Brain pericyte (primary cell): ENCODE measurements around the gene ZBTB16.

Experiments used
- DNase-seq: peaks from one replicate; pipeline ENCODE4 v3.0.0-alpha.2; 2012; ENCODE audit warnings: low read depth, low spot score

ZBTB16 gene

DNA sequence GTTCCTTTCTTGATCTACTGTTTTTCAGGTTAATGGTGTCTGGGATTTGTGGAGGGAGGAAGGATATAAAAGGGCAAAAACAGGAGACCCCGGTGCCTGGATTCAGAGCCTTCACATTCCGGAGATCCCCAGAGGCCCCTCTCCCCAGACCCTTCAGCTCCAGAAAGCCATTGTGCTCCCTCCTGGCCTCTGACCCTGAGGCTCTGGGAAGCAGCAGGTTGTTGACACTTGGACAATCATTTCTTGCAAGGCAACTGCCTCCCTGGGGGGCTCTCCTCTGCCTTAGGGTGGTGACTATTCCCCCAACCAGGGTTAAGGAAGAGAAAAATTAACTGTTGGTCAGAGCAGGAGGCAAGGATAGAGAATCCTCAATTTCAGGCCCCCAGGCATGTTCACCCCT, 149.8 kb downstream of the ZBTB16 start:
- DNase-seq, result no peak

DNA sequence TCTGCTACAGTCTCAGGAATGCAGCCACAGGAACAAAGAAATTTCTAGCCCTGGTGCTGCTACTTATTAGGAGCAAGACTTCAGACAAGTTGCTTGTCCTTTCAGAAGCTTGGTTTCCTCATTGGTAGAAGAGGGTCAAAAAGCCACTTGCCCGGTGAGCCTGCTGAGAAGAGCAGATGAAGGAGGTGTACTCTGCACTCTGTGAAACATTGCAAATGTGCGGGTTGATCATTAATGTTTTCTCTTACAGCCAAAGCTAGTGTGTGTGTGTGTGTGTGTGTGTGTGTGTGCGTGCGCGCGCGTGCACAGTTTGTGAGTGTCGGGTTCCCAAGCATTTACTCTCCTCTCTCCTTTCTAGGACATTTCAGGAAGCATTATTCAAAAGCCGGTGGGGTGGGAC, 150.4 kb downstream of the ZBTB16 start:
- no peak for DNase-seq

DNA sequence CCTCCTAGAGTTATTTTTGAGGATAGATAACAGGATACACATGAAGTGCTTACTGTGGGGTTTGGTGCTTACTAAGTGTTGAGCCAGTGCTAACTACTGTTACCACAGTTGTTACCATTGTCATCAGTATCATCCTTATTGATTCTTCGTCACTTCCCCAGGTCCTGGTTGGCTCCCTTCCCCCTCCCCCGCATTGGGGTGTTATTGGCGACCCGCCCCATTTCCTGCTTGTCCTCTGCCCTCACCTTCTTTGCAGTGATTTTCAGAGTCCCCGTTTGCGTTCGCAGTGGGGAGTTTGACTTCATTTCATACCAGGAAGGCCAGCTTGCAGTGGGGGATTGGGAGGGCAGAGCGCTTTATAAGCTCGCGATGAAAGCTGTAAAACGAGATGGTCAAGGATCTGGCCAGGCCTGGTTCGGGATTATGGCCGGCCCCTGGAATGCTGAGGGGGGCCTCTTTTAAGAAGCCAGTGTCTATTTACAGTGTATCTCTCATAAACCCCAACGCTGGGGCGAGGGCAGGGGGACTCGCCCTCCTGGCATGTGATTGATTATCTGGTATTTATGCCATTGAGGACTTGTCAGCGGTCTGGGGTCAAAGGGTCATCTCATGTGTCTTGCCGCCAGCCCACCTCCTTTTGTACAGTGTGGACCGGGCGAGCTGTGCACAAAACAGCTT, 152.1 kb downstream of the ZBTB16 start:
- DNase-seq, result no peak

DNA sequence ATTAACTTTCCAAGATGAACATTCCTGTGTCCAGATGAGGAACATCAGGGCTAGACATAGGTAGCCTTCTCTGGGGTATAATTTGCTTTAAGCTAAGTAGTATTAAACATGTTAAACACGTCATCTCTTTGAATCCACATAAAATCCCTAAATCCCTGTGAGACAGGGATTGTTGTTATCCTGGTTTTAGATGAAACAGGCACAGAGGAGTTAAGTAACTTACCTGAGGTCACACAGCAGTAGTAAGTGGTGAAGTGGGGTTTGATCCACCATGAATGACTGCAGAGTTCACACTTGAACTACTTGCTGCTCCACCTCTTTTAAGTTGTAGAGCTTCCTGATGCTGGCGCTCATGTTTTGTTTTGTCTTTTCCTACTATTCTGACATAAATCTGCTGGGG, 154.1 kb downstream of the ZBTB16 start:
- no peak for DNase-seq

DNA sequence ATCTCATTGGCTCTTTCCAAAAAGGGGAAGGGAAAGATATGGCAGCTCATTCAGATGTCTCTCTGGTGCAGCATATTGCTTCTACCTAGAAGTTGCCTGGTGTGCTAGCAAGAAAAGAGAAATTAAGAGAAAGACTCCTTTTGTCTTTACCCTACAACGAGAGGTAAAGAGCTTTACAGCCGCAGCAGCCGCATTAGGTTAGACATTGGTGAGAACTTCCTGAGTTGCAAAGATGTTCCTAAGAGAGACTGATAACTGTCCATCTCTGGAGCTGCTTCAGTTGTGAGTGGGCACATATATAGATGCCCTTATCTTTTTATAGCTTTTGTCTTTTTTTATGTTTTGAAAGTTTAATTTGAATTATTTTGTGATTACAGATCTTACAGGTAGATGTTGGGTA, 155.9 kb downstream of the ZBTB16 start:
- DNase-seq, result no peak

DNA sequence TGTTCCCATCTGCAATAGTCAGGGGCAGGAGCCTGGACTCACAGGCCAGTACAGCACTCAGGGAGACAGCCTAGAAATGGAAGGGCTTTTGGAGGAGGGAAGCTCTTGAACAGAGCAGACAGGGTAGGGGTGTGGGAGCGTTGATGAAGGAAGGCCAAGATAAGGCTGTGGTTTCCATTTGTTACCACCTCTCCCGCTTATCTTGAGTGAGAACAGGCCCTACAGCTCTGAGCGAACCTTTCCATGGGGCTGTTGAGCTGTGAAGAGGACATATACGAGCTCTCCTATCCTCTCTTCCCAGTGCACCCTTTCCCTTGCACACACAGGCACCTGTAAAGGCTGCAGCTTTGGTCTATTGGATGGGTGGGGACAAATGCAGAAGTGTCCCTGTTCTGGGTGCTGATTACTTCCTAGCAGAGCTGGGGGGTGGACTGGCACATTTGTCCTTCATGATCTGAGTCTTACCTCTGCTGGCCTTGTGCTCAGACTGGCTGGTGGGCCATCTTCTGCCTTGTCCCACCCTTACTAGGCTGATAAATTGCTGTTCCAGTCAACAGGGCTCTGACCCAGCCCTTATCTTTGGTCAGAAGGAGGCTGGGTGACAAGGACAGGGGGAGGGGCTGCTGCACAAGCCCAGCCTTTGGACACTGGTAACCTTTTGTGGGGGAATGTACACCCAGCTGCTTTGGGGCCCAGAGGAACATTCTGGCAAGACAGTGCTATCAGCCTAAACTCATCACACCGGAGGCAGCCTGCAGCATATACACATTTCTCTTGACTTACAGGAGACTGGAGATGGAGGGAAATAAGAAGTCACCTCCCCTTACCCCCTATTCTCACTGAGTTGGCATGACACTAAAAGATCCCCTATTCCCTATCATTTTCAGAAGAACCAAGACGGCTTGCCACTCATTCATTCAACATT, 156.6 kb downstream of the ZBTB16 start:
- DNase-seq, result no peak

DNA sequence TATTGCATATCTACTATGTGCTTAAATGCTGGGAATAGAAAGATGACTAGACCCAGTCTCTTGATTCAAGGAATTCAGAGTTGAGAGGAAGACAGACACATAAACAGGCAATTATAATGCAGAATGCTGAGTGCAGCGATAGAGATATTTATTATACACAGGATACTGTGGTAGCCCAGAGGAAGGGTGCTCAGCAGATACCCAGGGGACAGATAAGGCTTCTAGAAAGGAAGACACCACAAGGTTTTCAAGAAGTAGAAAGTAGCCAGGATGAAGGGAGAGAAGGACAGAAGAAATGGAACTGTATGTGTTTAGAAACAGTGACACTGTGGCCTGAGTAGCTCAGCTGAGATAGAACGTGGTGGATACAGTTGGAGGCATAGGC, 157.3 kb downstream of the ZBTB16 start:
- no peak for DNase-seq

DNA sequence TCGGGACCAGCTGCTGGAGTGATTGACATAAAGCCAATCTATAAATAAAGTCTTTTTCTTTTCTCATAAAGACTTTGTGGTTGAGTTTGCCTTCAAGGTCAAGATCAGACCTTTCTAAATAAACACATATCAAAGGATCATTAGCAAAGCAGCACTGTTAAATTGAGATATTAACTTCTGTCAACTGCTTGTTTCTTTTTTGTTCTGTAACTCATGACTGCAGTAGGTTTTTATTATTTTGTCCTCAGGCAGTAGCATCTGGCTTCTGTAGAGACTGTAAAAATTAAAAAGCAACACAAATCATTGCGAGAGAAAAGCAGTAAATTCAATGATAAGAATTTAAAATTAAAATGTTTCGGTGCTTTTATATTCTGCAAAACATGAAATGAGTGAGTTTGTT, 159.0 kb downstream of the ZBTB16 start:
- no peak for DNase-seq

DNA sequence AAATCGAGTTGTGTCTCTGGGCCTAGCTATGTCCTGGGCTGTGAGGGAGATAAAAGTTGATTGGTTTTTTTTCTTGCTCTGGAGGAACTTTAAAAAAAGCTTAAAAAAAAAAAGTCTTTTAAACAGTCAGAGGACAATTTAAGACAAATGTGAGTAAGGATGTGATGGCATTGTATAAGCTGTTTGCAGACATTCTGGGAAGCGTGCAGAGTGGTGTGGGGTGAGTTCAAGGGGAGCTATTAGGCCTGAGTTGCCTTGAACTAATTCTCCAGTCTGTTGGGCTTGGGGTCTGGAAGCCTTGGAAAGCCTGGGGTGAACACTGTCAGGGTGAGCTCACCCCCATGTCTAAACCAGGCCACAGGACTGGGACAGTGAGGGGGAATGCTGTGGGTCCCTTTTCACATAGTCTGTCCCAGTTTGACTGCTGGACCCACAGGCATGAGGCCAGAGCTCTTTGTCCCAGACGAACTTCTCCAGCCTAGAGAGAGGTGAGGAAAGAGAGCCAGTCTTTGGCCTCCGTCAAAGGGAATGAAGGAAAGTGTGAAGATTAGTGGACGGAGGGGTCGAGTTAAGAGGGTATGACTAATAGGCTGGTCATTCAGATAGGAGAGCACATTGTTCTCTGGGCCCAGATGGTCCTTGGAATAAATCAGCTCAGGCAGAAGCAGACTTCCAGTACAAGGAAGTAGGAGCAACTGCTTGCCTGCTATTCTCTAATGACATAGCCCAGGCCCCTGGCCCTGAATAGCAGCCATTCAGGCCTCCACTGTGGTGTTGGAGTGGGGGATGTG, 160.2 kb downstream of the ZBTB16 start:
- no peak for DNase-seq

DNA sequence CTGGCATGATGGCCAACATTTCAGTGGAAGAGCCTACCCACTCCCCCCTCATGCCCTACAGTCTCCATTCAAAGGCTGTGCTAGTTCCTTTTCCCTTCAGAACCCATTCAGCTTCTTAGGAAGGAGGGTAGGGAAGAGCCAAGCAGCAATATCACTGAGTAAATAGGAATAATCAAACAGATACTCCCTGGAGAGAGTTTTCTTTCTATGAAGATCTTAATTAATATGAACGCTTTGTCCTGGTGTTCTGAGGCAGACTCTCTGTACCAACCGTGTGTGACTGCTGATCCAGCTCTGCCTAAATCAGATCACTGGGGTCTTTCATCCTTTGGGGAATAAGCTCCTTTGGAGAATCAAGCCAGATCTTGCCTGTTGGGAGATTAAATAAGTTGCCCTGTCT, 161.5 kb downstream of the ZBTB16 start:
- DNase-seq, result no peak

DNA sequence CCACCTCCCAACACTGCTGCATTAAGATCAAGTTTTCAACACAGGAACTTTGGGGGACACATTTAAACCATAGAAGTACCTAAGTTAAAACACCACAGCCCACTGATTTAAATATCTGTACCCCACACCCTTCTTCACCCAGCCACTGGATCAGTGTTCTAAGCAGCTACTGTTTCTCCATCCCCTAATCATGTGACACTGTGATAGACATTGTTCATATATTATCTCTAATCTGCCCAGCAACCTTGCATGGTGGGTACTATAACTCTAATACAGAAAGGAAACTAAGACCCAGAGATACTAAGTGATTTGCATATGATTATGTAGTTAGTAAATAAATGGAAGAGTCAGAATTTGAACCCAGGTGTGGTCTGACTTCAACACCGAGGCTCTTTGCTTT, 166.2 kb downstream of the ZBTB16 start:
- no peak for DNase-seq

DNA sequence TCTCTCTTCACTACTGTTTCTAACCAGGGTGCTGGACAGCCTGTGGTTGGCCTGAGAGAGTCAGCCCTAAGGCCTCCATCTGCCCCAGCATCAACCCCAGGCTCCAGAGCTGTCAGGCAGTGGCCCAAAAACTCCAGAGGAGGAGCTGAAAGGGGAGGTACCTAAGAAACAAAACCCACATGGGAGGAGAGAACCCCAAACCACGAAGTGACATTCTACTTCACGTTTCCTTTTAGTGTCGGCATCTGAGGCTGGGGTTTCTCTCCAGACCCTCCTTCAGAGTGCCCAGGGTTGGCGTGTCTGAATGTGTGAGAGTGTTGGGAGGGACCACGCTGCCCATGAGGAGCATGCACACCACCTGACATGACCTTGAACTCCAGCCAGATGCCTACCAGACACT, 166.8 kb downstream of the ZBTB16 start:
- DNase-seq, result no peak

DNA sequence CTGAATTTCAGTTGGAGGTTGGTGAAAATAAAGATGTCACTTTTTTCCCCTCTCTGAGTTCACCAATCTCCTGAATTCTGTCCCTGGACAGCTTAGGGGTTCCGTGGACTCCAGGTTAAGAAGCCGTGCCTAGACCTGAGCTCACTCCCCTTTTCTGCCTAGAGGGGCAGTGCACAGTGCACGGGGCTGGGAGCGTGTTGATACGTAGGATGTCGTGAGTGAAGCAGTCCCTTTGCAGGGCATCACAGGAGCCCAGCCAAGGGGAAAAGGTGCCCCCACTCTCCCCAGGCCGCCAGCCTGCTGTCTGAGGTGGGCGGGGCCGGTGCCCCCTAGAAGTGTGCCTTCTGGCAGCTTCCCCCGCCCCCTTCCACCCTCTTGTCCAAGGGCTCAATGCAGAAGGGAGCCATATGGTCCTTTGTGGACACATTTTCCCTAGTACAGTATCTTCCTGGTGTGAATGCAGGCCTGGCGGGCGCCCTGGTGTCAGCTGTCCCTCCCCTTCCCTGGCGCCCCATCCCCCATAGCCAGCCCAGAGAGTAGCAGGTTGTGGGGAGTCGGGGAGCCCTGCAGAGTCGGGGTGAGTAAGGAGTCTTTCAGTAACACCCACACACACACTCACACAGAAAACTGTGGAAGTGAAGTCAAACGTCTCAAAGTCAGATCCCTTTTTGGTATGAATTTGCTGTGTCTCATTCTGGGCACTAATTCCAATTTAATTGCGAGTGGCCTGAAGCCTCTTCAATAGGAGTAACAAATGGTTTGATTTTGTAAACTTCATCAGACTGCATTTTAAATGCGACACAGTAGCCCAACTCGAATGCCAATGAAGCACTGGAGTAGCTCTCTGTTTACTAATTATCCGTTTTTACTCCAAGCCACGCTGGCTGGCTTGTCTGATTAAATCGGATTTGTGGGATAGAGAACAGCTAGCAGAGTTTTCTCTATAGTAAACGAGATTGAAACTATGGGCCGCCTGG, 169.2 kb downstream of the ZBTB16 start:
- no peak for DNase-seq

DNA sequence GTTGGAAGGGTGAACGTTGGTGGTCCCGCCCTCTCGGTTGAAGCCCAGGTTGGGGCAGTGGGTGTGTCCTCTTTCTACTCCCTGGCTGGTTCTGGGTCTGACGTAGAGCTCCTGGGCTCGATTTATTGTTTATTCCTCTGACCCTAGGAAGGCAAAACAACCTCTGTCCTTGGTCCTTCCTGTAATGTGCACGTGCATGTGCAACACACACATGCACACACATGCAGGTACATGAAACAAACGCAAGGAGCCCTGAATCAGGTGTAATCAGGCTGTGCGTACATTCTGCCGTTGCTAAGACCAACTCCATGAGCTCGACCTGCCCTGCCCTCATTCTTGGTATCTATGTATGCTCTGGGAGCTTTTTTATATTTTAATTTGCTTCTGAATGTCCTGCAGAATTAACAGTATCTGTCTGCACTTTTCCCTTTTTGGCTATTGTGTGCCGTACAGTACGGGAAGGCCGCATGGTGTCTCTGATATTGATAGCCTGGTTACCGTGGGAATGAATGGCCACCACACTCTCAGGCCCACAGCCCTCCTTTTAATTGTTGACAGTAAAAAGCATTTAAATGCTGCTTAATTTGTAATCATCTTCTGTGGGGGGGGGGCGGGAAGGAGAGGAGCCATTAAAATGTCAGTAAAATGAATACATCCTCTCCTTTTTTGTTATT, 170.7 kb downstream of the ZBTB16 start:
- no peak for DNase-seq

DNA sequence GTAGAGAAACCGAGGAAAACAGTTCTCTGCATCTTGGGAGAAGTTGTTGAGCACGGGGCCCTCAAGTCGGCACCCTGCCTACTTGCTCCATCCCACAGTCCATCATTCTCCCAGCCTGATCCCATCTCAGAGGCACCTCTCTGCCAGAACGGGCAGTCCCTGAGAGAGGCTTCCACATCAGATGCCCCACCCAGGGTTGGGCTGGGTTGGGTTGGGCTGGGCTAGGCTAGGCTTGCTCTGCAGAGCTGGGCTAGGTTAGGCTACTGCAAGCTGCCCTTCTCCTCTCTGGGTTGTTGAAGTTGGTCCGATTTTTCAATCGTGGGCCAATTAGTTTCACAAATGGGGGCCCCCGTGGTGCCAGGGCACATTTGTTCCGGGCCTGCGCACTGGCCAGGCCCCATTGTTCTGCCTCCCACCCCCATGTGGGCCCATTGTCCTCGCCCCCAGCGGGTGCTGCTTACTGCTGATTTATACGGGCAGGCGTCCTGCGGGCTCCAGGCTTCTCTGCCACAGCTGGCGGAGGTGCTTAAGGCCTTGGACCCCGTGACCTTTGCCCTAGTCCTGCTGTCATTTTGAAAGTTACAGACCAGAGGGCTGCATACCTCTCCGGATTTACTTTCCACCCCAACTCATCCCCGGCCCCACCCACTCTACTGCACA, 173.0 kb downstream of the ZBTB16 start:
- no peak for DNase-seq

DNA sequence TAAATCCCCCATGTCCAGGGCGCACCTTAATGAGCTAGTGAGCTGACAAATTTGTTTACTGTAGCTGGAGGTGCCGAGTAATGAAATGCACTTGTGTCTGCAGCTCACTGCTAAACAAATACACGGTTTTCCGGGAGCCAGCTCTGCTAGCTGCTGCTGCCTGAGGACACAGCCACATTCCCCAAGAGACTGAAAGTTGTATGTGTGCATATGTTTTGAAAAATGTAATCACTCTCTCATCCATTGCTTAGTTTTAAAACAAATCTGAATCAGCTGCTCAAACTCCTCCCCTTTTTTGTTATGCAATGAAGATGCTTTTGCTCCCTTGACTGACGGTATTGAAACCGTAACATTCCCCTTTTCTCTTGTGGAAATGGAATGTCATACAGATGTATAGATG, 174.2 kb downstream of the ZBTB16 start:
- DNase-seq, result no peak

DNA sequence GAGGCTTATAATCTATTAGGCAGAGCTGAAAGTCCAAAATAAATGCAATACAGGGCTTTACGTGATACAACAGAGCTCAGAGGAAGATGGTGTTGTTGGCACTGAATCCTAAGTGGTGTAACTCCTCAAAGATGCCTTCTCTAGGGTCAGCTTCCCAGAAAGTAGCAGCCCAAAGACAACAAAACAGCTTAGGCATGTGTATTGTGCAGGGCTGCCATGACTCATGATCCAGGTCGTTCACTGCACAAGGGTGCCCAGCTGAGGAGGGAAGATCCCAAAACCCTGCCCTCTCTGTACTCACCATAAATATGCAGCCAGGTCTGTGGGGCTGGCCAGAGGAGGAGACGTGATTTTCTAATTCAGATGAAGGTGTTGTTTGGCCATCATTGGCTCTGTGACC, 177.3 kb downstream of the ZBTB16 start:
- DNase-seq, result no peak

DNA sequence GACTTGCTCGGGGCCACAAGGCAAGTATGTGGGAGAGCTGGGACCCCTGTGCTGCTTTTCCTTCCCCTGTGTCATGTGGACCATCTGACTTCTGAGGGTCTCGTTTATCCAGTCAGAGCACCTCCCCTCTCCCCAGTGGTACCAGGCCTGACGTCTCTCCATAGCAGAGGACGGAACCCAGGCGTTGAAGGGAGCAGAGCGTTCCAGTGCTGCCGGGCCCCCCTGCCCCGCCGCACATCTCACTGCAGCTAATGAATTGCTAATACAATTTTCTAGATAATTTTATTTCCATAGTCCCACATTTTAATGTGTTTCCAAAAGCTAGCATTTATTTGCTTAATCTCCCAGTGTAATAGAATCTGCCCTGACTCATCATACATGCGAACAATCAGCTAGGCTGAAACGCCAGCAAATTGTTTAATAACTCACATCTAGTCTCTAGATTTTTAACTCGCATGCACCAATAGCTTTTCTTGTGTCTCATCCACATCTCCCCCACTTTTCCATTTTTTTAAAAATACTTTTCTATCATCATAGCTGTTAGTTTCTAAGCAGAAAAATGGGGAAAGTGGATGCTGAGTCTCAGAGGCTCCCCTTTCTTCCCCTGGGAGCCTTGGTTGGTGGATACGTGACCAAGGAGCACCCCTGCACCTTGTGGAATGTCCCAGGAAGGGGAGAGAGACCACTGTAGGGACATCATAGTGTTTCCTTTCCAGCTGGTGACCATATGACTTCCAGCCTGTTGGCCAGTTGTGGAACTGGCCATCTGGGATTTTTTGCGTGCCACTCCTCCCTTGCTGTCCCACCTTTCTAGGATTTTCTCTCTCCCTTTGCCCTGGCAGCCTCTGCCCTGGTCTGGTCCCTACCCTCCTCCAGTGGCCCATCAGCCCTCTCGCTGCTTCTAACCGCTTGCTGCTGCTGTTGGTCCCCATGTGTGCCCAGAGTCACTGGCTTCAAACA, 178.1 kb downstream of the ZBTB16 start:
- DNase-seq, result no peak

DNA sequence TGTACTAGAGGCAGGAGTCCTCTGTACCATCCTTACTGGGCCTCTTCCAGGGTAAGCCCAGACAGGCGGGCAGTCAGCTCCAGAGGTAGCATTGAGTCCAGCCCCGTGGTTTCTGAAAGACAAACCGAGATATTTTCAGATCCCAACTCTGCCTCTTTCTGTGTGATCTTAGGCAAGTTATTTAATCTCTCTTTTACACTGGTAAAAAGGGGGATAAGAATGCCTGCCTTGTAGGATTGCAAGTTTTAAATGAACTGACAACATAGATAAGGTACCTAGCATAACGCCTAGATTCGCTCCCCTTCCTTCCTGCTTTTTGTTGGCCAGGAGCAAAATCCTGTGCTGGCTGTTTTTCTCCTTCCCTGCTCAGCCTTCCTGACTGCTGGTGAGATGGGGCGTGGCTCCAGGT, 180.2 kb downstream of the ZBTB16 start:
- DNase-seq, result no peak
